ENCODE results near the gene ADM2. TPM values are rescaled to one million over a fixed set of nuclear protein-coding genes. Genes with fewer than 3 reads are reported as not detected.

ADM2 gene
- polyA plus RNA-seq, 1 of the 3 experiments (the other 2 are of a cell fraction) = 0.61 TPM

GRCh38 chr22:50517495-50518260 lies 36.3 kb downstream of the ADM2 start:
- Histone ChIP-seq H3K79me2 (ENCODE audit: insufficient read depth) (peaks cover 44% of the 10 kb centered on the region), H4K20me1 (ENCODE audit: insufficient read depth) (0 out of 2 replicates have a peak, but pooled peaks cover 2% of the 10 kb centered on the region), H3K36me3 (replicated peaks in 1 of 2; ENCODE audit: control insufficient read depth in 1 of 2, insufficient read depth in 2 of 2, low read length in 1 of 2) (peaks cover 7 to 41% of the 10 kb centered on the region in 2 experiments), H3K9me2 (no peaks in the 10 kb centered on the region), H3F3A (replicated peaks; ENCODE audit: insufficient read depth) (no peaks in the 10 kb centered on the region), H2AFZ (ENCODE audit: low read depth) (no peak overlapping the region), H3K4me3 (ENCODE audit: low read depth in 2 of 2, low read length in 1 of 2) (no peak overlapping the region), H3K4me2 (no peak overlapping the region), H3K9ac (no peak overlapping the region), H3K4me1 (ENCODE audit: control insufficient read depth in 1 of 2, insufficient read depth in 2 of 2, low read depth in 1 of 2, low read length in 1 of 2) (no peaks in the 10 kb centered on the region), H3K27me3 (ENCODE audit: insufficient read depth) (no peaks in the 10 kb centered on the region), H3K9me3 (no peaks in the 10 kb centered on the region), H3K27ac (ENCODE audit: low read depth in 2 of 2, low read length in 1 of 2) (no peak overlapping the region)
- WGBS (ENCODE audit: low lambda C conversion rate) = 90% methylated on average over 18 of the region's 20 CpGs
- peak; percentile 14 for DNase-seq
- CTCF ChIA-PET = interaction anchor here (1.1 to 3.4 kb wide), 2 partner anchors 8 to 60 kb away, joined by 3 to 18 read pairs; partner anchors contain the start of genes CPT1B and SCO2
- TF ChIP-seq FOXM1 (IDR thresholded peaks at IDR 0.05; ENCODE audit: low read depth) = no peak
- TF ChIP-seq NFIC (IDR thresholded peaks at IDR 0.05; ENCODE audit: borderline replicate concordance) = no peak
- TF ChIP-seq REST (IDR thresholded peaks at IDR 0.05; ENCODE audit: low read depth, low read length) = no peak
- no peak for TF ChIP-seq PBX3 (IDR thresholded peaks at IDR 0.05)
- TF ChIP-seq, protein P1, sequence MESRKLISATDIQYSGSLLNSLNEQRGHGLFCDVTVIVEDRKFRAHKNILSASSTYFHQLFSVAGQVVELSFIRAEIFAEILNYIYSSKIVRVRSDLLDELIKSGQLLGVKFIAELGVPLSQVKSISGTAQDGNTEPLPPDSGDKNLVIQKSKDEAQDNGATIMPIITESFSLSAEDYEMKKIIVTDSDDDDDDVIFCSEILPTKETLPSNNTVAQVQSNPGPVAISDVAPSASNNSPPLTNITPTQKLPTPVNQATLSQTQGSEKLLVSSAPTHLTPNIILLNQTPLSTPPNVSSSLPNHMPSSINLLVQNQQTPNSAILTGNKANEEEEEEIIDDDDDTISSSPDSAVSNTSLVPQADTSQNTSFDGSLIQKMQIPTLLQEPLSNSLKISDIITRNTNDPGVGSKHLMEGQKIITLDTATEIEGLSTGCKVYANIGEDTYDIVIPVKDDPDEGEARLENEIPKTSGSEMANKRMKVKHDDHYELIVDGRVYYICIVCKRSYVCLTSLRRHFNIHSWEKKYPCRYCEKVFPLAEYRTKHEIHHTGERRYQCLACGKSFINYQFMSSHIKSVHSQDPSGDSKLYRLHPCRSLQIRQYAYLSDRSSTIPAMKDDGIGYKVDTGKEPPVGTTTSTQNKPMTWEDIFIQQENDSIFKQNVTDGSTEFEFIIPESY (IDR thresholded peaks at IDR 0.05; ENCODE audit: borderline replicate concordance, low read depth) = no peak
- no peak for TF ChIP-seq RFX5 (IDR thresholded peaks at IDR 0.05; ENCODE audit: low read length)
- no peak for TF ChIP-seq JUND (IDR thresholded peaks at IDR 0.05)
- TF ChIP-seq POLR2AphosphoS5 (IDR thresholded peaks at IDR 0.05; ENCODE audit: low read depth, low read length) = no peak
- no peak for TF ChIP-seq USF1 (IDR thresholded peaks at IDR 0.05; ENCODE audit: borderline replicate concordance, low read depth)
- no peak for TF ChIP-seq CTCF (IDR thresholded peaks at IDR 0.05)
- no peak for TF ChIP-seq FOXJ3 (CRISPR knock-in tag; IDR thresholded peaks at IDR 0.05)
- TF ChIP-seq MAX (IDR thresholded peaks at IDR 0.05; ENCODE audit: low read depth) = no peak
- TF ChIP-seq GATA2 (CRISPR knock-in tag; IDR thresholded peaks at IDR 0.05) = no peak
- TF ChIP-seq TEAD4 (IDR thresholded peaks at IDR 0.05; ENCODE audit: borderline replicate concordance, insufficient read depth) = no peak
- TF ChIP-seq RCOR1 (IDR thresholded peaks at IDR 0.05; ENCODE audit: low read length) = no peak
- no peak for TF ChIP-seq EZH2phosphoT487 (IDR thresholded peaks at IDR 0.05; ENCODE audit: borderline replicate concordance, low read depth)
- TF ChIP-seq NRF1 (IDR thresholded peaks at IDR 0.05; ENCODE audit: low read depth, low read length) = no peak
- no peak for TF ChIP-seq MEF2A (IDR thresholded peaks at IDR 0.05; ENCODE audit: borderline replicate concordance, low read depth)
- no peak for TF ChIP-seq GABPA (IDR thresholded peaks at IDR 0.05; ENCODE audit: low read depth)
- POLR2A ChIA-PET = no interaction called here

Measured in SK-N-SH (cell line).